MM.1S (cell line): Measurements from ENCODE around the gene RELL1.

Experiments
- DNase-seq: peaks from one replicate; pipeline ENCODE4 v3.0.0-alpha.2; 2015
- H2AFZ ChIP-seq: fragments of 300-600 bp; sonication (generic); 2 replicates; pipeline ENCODE4 v1.6.0; 2016; ENCODE audit warnings: antibody characterized with exemption, low read length
- H3F3A ChIP-seq: fragments of 300-600 bp; sonication (generic); 2 replicates; pipeline ENCODE4 v1.6.1; 2016; ENCODE audit warnings: mild to moderate bottlenecking, antibody characterized with exemption, low read length, moderate library complexity, mixed read lengths; ENCODE audit not compliant: insufficient read depth
- H3K27ac ChIP-seq: fragments of 300-600 bp; sonication (generic); 2 replicates; pipeline ENCODE4 v1.5.1; 2016; ENCODE audit warnings: mild to moderate bottlenecking, low read length
- H3K27me3 ChIP-seq: fragments of 300-600 bp; sonication (generic); replicated peaks from 2 replicates; pipeline ENCODE4 v1.6.0; 2016; ENCODE audit warnings: low read length; ENCODE audit not compliant: insufficient read depth
- H3K36me3 ChIP-seq: fragments of 300-600 bp; sonication (generic); replicated peaks from 2 replicates; pipeline ENCODE4 v1.6.1; 2016; ENCODE audit warnings: mild to moderate bottlenecking, low read length, mixed read lengths; ENCODE audit not compliant: insufficient read depth
- H3K4me1 ChIP-seq: fragments of 300-600 bp; sonication (generic); 2 replicates; pipeline ENCODE4 v1.6.1; 2016; ENCODE audit warnings: low read length, mixed read lengths
- H3K4me2 ChIP-seq: fragments of 300-600 bp; sonication (generic); 2 replicates; pipeline ENCODE4 v1.6.0; 2016; ENCODE audit warnings: low read depth, low read length
- H3K4me3 ChIP-seq: fragments of 300-600 bp; sonication (generic); 2 replicates; pipeline ENCODE4 v1.5.1; 2016; ENCODE audit warnings: low read length, mixed read lengths
- H3K79me2 ChIP-seq: fragments of 300-600 bp; sonication (generic); 2 replicates; pipeline ENCODE4 v1.6.1; 2016; ENCODE audit warnings: mixed run types, low read length, mixed read lengths
- H3K9ac ChIP-seq: fragments of 300-600 bp; sonication (generic); 2 replicates; pipeline ENCODE4 v1.6.1; 2016; ENCODE audit warnings: low read length, mixed read lengths
- H3K9me2 ChIP-seq: fragments of 300-600 bp; sonication (generic); replicated peaks from 2 replicates; pipeline ENCODE4 v1.6.1; 2016; ENCODE audit warnings: mild to moderate bottlenecking, low read length, mixed read lengths; ENCODE audit not compliant: insufficient read depth
- H3K9me3 ChIP-seq: fragments of 300-600 bp; sonication (generic); replicated peaks from 2 replicates; pipeline ENCODE4 v1.6.1; 2016; ENCODE audit warnings: mild to moderate bottlenecking, low read length, mixed read lengths; ENCODE audit not compliant: insufficient read depth
- H4K20me1 ChIP-seq: fragments of 300-600 bp; sonication (generic); 2 replicates; pipeline ENCODE4 v1.6.1; 2016; ENCODE audit warnings: mild to moderate bottlenecking, low read length, moderate library complexity, mixed read lengths; ENCODE audit not compliant: insufficient read depth
- EZH2 ChIP-seq: fragments of 300-600 bp; sonication (generic); optimal IDR thresholded peaks from 2 replicates; pipeline ENCODE3; 2017; ENCODE audit warnings: low read depth, mild to moderate bottlenecking, antibody characterized with exemption, low read length, mixed read lengths
- EZH2phosphoT487 ChIP-seq: fragments of 300-600 bp; sonication (generic); IDR thresholded peaks from 2 replicates; pipeline ENCODE4 v1.6.1; 2018; ENCODE audit warnings: antibody characterized with exemption, low read length
- TF ChIP-seq, protein P1 (sequence below): fragments of 300-600 bp; sonication (generic); IDR thresholded peaks from 2 replicates; pipeline ENCODE4 v1.5.1; 2016; ENCODE audit warnings: antibody characterized with exemption, low read length, mixed read lengths

RELL1 gene

DNA sequence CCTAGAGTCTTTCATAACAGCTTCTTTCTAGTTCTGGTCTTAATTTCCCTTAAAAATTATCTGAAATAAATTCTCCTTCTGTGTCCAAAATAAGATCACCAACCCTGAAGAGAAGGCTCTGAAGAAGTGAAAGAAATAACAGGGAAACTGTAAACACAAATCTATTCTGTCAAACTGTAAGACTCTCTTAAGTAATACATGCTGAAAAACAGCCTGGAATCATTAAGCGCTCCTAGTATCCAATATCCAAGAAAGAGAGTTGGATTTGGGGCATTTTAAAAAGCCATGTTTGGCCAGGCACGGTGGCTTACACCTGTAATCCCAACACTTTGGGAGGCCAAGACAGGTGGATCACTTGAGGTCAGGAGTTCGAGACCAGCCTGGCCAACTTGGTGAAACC lies 53.3 kb downstream of the RELL1 start:
- H3K9ac ChIP-seq, result no peak overlapping the region
- no peak overlapping the region for H3K4me2 ChIP-seq
- no peak for DNase-seq
- no peaks in the 10 kb centered on the region for H3K9me2 ChIP-seq
- no peaks in the 10 kb centered on the region for H3K9me3 ChIP-seq
- H2AFZ ChIP-seq, result no peak overlapping the region
- no peak overlapping the region for H3K27ac ChIP-seq
- H3K36me3 ChIP-seq, result no peaks in the 10 kb centered on the region
- H4K20me1 ChIP-seq, result no peaks in the 10 kb centered on the region
- H3F3A ChIP-seq, result no peaks in the 10 kb centered on the region
- no peaks in the 10 kb centered on the region for H3K79me2 ChIP-seq
- no peaks in the 10 kb centered on the region for H3K27me3 ChIP-seq
- no peak overlapping the region for H3K4me3 ChIP-seq
- TF ChIP-seq EZH2 (no peak), EZH2phosphoT487 (no peak)
- TF ChIP-seq, protein P1, sequence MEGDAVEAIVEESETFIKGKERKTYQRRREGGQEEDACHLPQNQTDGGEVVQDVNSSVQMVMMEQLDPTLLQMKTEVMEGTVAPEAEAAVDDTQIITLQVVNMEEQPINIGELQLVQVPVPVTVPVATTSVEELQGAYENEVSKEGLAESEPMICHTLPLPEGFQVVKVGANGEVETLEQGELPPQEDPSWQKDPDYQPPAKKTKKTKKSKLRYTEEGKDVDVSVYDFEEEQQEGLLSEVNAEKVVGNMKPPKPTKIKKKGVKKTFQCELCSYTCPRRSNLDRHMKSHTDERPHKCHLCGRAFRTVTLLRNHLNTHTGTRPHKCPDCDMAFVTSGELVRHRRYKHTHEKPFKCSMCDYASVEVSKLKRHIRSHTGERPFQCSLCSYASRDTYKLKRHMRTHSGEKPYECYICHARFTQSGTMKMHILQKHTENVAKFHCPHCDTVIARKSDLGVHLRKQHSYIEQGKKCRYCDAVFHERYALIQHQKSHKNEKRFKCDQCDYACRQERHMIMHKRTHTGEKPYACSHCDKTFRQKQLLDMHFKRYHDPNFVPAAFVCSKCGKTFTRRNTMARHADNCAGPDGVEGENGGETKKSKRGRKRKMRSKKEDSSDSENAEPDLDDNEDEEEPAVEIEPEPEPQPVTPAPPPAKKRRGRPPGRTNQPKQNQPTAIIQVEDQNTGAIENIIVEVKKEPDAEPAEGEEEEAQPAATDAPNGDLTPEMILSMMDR, result no peak
- H3K4me1 ChIP-seq, result no peaks in the 10 kb centered on the region

DNA sequence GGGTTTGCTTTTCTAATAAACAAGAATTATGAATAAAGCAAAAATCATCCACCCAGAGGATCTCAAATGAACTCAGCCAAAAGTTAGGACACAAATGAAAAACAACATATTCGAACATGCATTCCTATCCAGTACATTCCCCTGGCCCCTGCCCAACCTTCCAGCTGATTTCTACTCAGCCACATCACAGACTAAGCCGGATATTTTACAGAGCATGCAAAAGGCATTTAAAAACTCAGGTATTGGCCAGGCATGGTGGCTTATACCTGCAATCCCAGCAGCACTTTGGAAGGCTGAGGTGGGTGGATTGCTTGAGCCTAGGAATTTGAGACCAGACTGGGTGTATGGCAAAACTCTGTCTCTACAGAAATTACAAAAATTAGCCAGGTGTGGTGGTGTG lies 54.6 kb downstream of the RELL1 start:
- Histone ChIP-seq H3F3A (no peaks in the 10 kb centered on the region), H3K9me2 (no peaks in the 10 kb centered on the region), H3K27ac (no peak overlapping the region), H3K27me3 (no peaks in the 10 kb centered on the region), H4K20me1 (no peaks in the 10 kb centered on the region), H3K4me1 (no peaks in the 10 kb centered on the region), H3K4me2 (no peak overlapping the region), H3K9me3 (no peaks in the 10 kb centered on the region), H3K36me3 (no peaks in the 10 kb centered on the region), H3K4me3 (no peak overlapping the region), H3K9ac (no peak overlapping the region), H3K79me2 (no peaks in the 10 kb centered on the region), H2AFZ (no peak overlapping the region)
- TF ChIP-seq EZH2phosphoT487 (no peak), EZH2 (no peak)
- TF ChIP-seq, protein P1, result no peak
- no peak for DNase-seq

DNA sequence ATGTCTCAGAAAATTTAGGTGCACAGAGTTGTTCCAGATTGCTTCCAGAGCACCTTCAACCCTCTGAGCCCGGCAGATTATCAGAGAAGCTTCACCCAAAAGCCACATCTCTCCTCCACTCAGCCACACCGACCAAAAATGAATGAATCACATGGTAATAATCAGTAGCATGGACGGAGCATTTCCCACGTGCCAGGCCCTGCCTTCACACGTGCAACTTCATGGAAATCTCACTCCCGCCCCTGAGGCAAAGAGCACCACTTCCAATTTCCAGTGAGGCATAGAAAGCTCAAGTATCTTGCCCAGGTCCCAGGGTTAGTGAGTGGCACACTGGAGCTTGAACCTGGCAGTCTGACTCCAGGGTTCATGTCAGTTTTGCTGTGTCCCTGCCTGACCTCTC lies 56.5 kb downstream of the RELL1 start:
- H3K36me3 ChIP-seq, result no peaks in the 10 kb centered on the region
- H3K79me2 ChIP-seq, result no peaks in the 10 kb centered on the region
- no peaks in the 10 kb centered on the region for H3F3A ChIP-seq
- H3K27me3 ChIP-seq, result no peaks in the 10 kb centered on the region
- no peaks in the 10 kb centered on the region for H3K9me3 ChIP-seq
- no peaks in the 10 kb centered on the region for H4K20me1 ChIP-seq
- DNase-seq, result no peak
- H3K4me1 ChIP-seq, result no peaks in the 10 kb centered on the region
- no peak overlapping the region for H2AFZ ChIP-seq
- H3K9ac ChIP-seq, result no peak overlapping the region
- TF ChIP-seq EZH2, result no peak
- TF ChIP-seq, protein P1, result no peak
- no peak for TF ChIP-seq EZH2phosphoT487
- H3K4me3 ChIP-seq, result no peak overlapping the region
- H3K27ac ChIP-seq, result no peak overlapping the region
- H3K9me2 ChIP-seq, result no peaks in the 10 kb centered on the region
- no peak overlapping the region for H3K4me2 ChIP-seq
